A549 (cell line): ENCODE results near the gene KLF2. TPM values are rescaled to one million over a fixed set of nuclear protein-coding genes. Genes with fewer than 3 reads are reported as not detected.

Experiments
- ATAC-seq, 2 experiments: fragments of 200-7000 bp in 1 of 2; fragments of >200 bp in 1 of 2; cut with Nextera tagmentation in 1 of 2; cut with Tn5 transposase in 1 of 2; 3 replicates each; pipeline versions ENCODE4 v1.8.0 to v1.9.1; 2018 to 2020; ENCODE audit warnings: mild to moderate bottlenecking in 1 of 2, moderate library complexity in 1 of 2
- CTCF ChIA-PET: fragments of 300-600 bp; sonication (Branson Sonifier 250); formaldehyde crosslinking; extraction: SDS; loops from one replicate; lab custom pipeline; 2021; ENCODE audit warnings: antibody characterized with exemption, inconsistent platforms; lab: Yijun Ruan, JAX
- POLR2A ChIA-PET: fragments of 350-600 bp; formaldehyde crosslinking; extraction: SDS; loops from one replicate; lab custom pipeline; 2021; ENCODE audit warnings: antibody characterized with exemption, inconsistent platforms; lab: Yijun Ruan, JAX
- DNase-seq, 2 experiments: peaks; one replicate each; pipeline versions ENCODE4 v3.0.0 to v3.0.0-alpha.2; 2011 to 2016; ENCODE audit warnings: low read depth in 1 of 2, low spot score in 1 of 2
- FAIRE-seq: peaks from 2 replicates; lab custom pipeline; 2011; peaks lifted over from hg19 to GRCh38; lab: Jason Lieb, UNC
- H3K27ac ChIP-seq, 2 experiments: fragments of >200 bp; sonication (Bioruptor Twin); formaldehyde crosslinking; 3 replicates each; pipeline ENCODE4 v1.5.1; 2016 to 2017
- H3K4me1 ChIP-seq: fragments of >200 bp; sonication (Bioruptor Twin); formaldehyde crosslinking; 3 replicates; pipeline ENCODE4 v1.6.1; 2016
- H3K4me2 ChIP-seq: fragments of >200 bp; sonication (Bioruptor Twin); formaldehyde crosslinking; 3 replicates; pipeline ENCODE4 v1.6.1; 2016
- H3K4me3 ChIP-seq: fragments of >200 bp; sonication (Bioruptor Twin); formaldehyde crosslinking; 3 replicates; pipeline ENCODE4 v1.5.1; 2016
- H3K9me3 ChIP-seq: fragments of >200 bp; sonication (Bioruptor Twin); formaldehyde crosslinking; 3 replicates; pipeline ENCODE4 v1.6.1; 2016
- ATOH8 ChIP-seq: fragments of 250-450 bp; sonication (Bioruptor Pico); IDR thresholded peaks from 2 replicates; pipeline ENCODE4 v1.5.0; 2020; ENCODE audit warnings: low read depth, mild to moderate bottlenecking, moderate library complexity
- BCL3 ChIP-seq: fragments of >200 bp; sonication (Bioruptor Twin); formaldehyde crosslinking; IDR thresholded peaks from 3 replicates; pipeline ENCODE4 v1.6.1; 2016
- CEBPB ChIP-seq, 2 experiments: fragments of >200 bp in 1 of 2; sonication (Bioruptor Twin) in 1 of 2; formaldehyde crosslinking in 1 of 2; IDR thresholded peaks; 2 replicates each; pipeline ENCODE4 v1.6.1; 2012 to 2016
- CHD4 ChIP-seq: fragments of 200-600 bp; sonication (generic); IDR thresholded peaks from 2 replicates; pipeline ENCODE4 v1.6.1; 2016; ENCODE audit warnings: antibody characterized with exemption, mild to moderate bottlenecking, borderline replicate concordance
- EHF ChIP-seq: fragments of 250-450 bp; sonication (Bioruptor Pico); IDR thresholded peaks from 2 replicates; pipeline ENCODE4 v1.5.0; 2020; ENCODE audit warnings: mild to moderate bottlenecking
- EP300 ChIP-seq, 2 experiments: fragments of >200 bp; sonication (Bioruptor Twin); formaldehyde crosslinking; IDR thresholded peaks; 2 replicates in 1 of 2; 3 replicates in 1 of 2; pipeline ENCODE4 v1.6.1; 2016 to 2017
- FOSL2 ChIP-seq, 2 experiments: fragments of 450-650 bp in 1 of 2; fragments of >200 bp in 1 of 2; sonication (Bioruptor Twin) in 1 of 2; formaldehyde crosslinking; IDR thresholded peaks; 2 replicates each; pipeline versions ENCODE4 v1.5.0 to v1.6.1; 2016 to 2020; ENCODE audit warnings: mild to moderate bottlenecking in 1 of 2, moderate library complexity in 1 of 2
- GATA3 ChIP-seq: IDR thresholded peaks from 2 replicates; pipeline ENCODE4 v1.6.1; 2012; ENCODE audit warnings: borderline replicate concordance
- HEYL ChIP-seq: fragments of 250-450 bp; sonication (Bioruptor Pico); IDR thresholded peaks from 2 replicates; pipeline ENCODE4 v1.8.0; 2021; ENCODE audit warnings: mild to moderate bottlenecking, moderate library complexity
- HOXB5 ChIP-seq: fragments of 250-450 bp; sonication (Bioruptor Pico); IDR thresholded peaks from 2 replicates; pipeline ENCODE4 v1.5.0; 2020; ENCODE audit warnings: mild to moderate bottlenecking, moderate library complexity
- JUNB ChIP-seq: fragments of >200 bp; sonication (Bioruptor Twin); formaldehyde crosslinking; IDR thresholded peaks from 2 replicates; pipeline ENCODE4 v1.6.1; 2016
- KDM1A ChIP-seq: fragments of 200-600 bp; sonication (generic); IDR thresholded peaks from 2 replicates; pipeline ENCODE4 v1.6.1; 2016; ENCODE audit warnings: low read depth, mild to moderate bottlenecking
- KDM5A ChIP-seq: fragments of 200-600 bp; sonication (generic); IDR thresholded peaks from 2 replicates; pipeline ENCODE4 v1.6.1; 2016; ENCODE audit warnings: antibody characterized with exemption, mild to moderate bottlenecking
- MAFK ChIP-seq: fragments of 450-650 bp; IDR thresholded peaks from 2 replicates; pipeline ENCODE4 v1.6.1; 2014; ENCODE audit not compliant: partially characterized antibody
- MAX ChIP-seq: IDR thresholded peaks from 2 replicates; pipeline ENCODE4 v1.6.1; 2012
- NFE2L2 ChIP-seq: fragments of 150-350 bp; conservative IDR thresholded peaks from 2 replicates; pipeline ENCODE4 v1.6.1; 2014; ENCODE audit warnings: low read length
- NPAS2 ChIP-seq: fragments of 250-450 bp; sonication (Bioruptor Pico); IDR thresholded peaks from 2 replicates; pipeline ENCODE4 v1.8.0; 2022; ENCODE audit warnings: mild to moderate bottlenecking, moderate library complexity, borderline replicate concordance
- RCOR1 ChIP-seq: fragments of 150-350 bp; IDR thresholded peaks from 2 replicates; pipeline ENCODE4 v1.6.1; 2014; ENCODE audit warnings: antibody characterized with exemption, low read length, low read depth
- REST ChIP-seq: fragments of 200-600 bp; sonication (generic); IDR thresholded peaks from 2 replicates; pipeline ENCODE4 v1.6.1; 2016; ENCODE audit warnings: antibody characterized with exemption, mild to moderate bottlenecking, moderate library complexity
- RNF2 ChIP-seq: fragments of 200-600 bp; sonication (generic); IDR thresholded peaks from 2 replicates; pipeline ENCODE4 v1.6.1; 2016; ENCODE audit warnings: low read depth, mild to moderate bottlenecking, antibody characterized with exemption, moderate library complexity, borderline replicate concordance
- SREBF2 ChIP-seq: fragments of 450-650 bp; IDR thresholded peaks from 2 replicates; pipeline ENCODE4 v1.6.1; 2014; ENCODE audit warnings: mild to moderate bottlenecking, moderate library complexity
- TP53 ChIP-seq: fragments of 250-450 bp; sonication (Bioruptor Pico); IDR thresholded peaks from 2 replicates; pipeline ENCODE4 v1.5.0; 2021; ENCODE audit warnings: mild to moderate bottlenecking, moderate library complexity
- USF2 ChIP-seq: fragments of 450-650 bp; IDR thresholded peaks from 2 replicates; pipeline ENCODE4 v1.6.1; 2014; ENCODE audit warnings: antibody characterized with exemption
- ZFP36 ChIP-seq: fragments of 450-650 bp; IDR thresholded peaks from 2 replicates; pipeline ENCODE4 v1.6.1; 2014; ENCODE audit warnings: borderline replicate concordance; ENCODE audit not compliant: partially characterized antibody
- ZNF302 ChIP-seq: fragments of 250-450 bp; sonication (Bioruptor Pico); IDR thresholded peaks from 2 replicates; pipeline ENCODE4 v1.9.0; 2021; ENCODE audit warnings: inconsistent platforms, mild to moderate bottlenecking, moderate library complexity
- ZSCAN20 ChIP-seq: fragments of 250-450 bp; sonication (Bioruptor Pico); IDR thresholded peaks from 2 replicates; pipeline ENCODE4 v1.8.0; 2022; ENCODE audit warnings: mild to moderate bottlenecking, moderate library complexity
- WGBS: methylation state at CpG from one replicate; pipeline ENCODE4 v1.1.6; 2017; ENCODE audit errors: missing lambda C conversion rate; 5-methylcytosine and 5-hydroxymethylcytosine counted together
- polyA plus RNA-seq, 4 experiments: library from polyadenylated mRNA; depleted of rRNA in 3 of 4; stranded (reverse); fragments of >200 nt; fragmentation: RNase III in 1 of 4; extraction: RNeasy Plus Mini Kit Qiagen cat#74134 plus additional on column Dnase treatment in 1 of 4; gene quantifications; 2 replicates in 3 of 4; 3 replicates in 1 of 4; pipeline ENCODE4 v1.2.3, GENCODE V29; 2011 to 2017

Gene KLF2
- polyA plus RNA-seq, 2 of the 4 experiments (the other 2 are of a cell fraction): 3.4 to 6.9 TPM

- FAIRE-seq: no peak
- Histone ChIP-seq H3K9me3 (no peaks in the 10 kb centered on the region), H3K4me3 (no peak overlapping the region), H3K27ac (peak overlapping the region in 1 of 2 experiments; percentile 74; a peak in 4 of 6 replicates), H3K4me1 (0 out of 3 replicates have a peak, but pooled peaks cover 7% of the 10 kb centered on the region), H3K4me2 (no peak overlapping the region)
- 74% methylated on average over 11 of the region's 11 CpGs for WGBS
- CTCF ChIA-PET: interaction anchor here (1.1 to 1.7 kb wide), 3 partner anchors 12 to 103 kb away, joined by 3 read pairs; no protein-coding TSS in a partner anchor
- TF ChIP-seq GATA3: no peak
- peak; percentile 46 for TF ChIP-seq MAFK
- ATAC-seq: no peak; a peak in 1 of 6 replicates
- POLR2A ChIA-PET: no interaction called here
- peak in 1 of 2 experiments; percentile 33 for DNase-seq
Observed at GRCh38 chr19:16351133-16351809, 26.6 kb downstream of the KLF2 start.

- no peak for DNase-seq
- H3K27ac ChIP-seq: no peak overlapping the region
- TF ChIP-seq HEYL (CRISPR knock-in tag) (no peak), FOSL2 (IDR thresholded peaks at IDR 0.05) (no peak), FOSL2 (CRISPR knock-in tag; IDR thresholded peaks at IDR 0.05) (no peak), RNF2 (no peak), CHD4 (no peak), MAX (no peak), GATA3 (no peak), JUNB (no peak), ZNF302 (CRISPR knock-in tag) (no peak), KDM5A (no peak), ZFP36 (no peak), EP300 (IDR thresholded peaks at IDR 0.05) (no peak), MAFK (no peak), USF2 (no peak), EHF (CRISPR knock-in tag) (no peak), HOXB5 (CRISPR knock-in tag) (no peak), SREBF2 (no peak), KDM1A (no peak), ZSCAN20 (CRISPR knock-in tag) (no peak)
- H3K9me3 ChIP-seq: no peaks in the 10 kb centered on the region
- H3K4me1 ChIP-seq: 0 out of 3 replicates have a peak, but pooled peaks cover 7% of the 10 kb centered on the region
- WGBS: 86% methylated on average over 30 of the region's 39 CpGs
- no peak; a peak in 1 of 6 replicates for ATAC-seq
- no peak overlapping the region for H3K4me3 ChIP-seq
- no peak overlapping the region for H3K4me2 ChIP-seq
- POLR2A ChIA-PET: no interaction called here
- CTCF ChIA-PET: interaction anchor here (1.0 to 1.2 kb wide), 2 partner anchors 17 to 21 kb away, joined by 3 read pairs; no protein-coding TSS in a partner anchor
- no peak for FAIRE-seq
Observed at GRCh38 chr19:16355293-16356043, 30.8 kb downstream of the KLF2 start.

- no peak for FAIRE-seq
- TF ChIP-seq ZSCAN20 (CRISPR knock-in tag) (no peak), RCOR1 (no peak), BCL3 (no peak), NFE2L2 (no peak), MAFK (no peak), TP53 (CRISPR knock-in tag) (no peak), REST (no peak), NPAS2 (CRISPR knock-in tag) (no peak), JUNB (no peak), ATOH8 (CRISPR knock-in tag) (no peak), CEBPB (IDR thresholded peaks at IDR 0.05) (no peak)
Observed at GRCh38 chr19:16358456-16358855, 33.8 kb downstream of the KLF2 start.

More at GRCh38 chr19:16358456-16358855, 33.8 kb downstream of the KLF2 start:
- ChIA-PET POLR2A (no interaction called here), CTCF (no interaction called here)
- 94% methylated on average over 14 of the region's 15 CpGs for WGBS
- DNase-seq (no peak), ATAC-seq (no peak)
- H3K4me2 ChIP-seq: no peak overlapping the region
- H3K4me3 ChIP-seq: no peak overlapping the region
- H3K9me3 ChIP-seq: no peaks in the 10 kb centered on the region
- H3K27ac ChIP-seq: no peak overlapping the region
- no peaks in the 10 kb centered on the region for H3K4me1 ChIP-seq
